Measurements from ENCODE around the gene ATXN10.

ATXN10 gene

GRCh38 chr22:45885941-45886395 is 214.3 kb downstream of the ATXN10 start:
- H3K4me1 ChIP-seq (ENCODE audit: control insufficient read depth, insufficient read depth, low read length), result peaks cover 6% of the 10 kb centered on the region; the same call in 1 of the 2 replicates
- H3K9me3 ChIP-seq (ENCODE audit: control insufficient read depth, insufficient read depth, low read length), result no peaks in the 10 kb centered on the region
- no peaks in the 10 kb centered on the region; the same call in 1 of the 2 replicates for H3K27me3 ChIP-seq (ENCODE audit: control insufficient read depth, insufficient read depth, low read length)
- no peaks in the 10 kb centered on the region for H3K36me3 ChIP-seq (ENCODE audit: control insufficient read depth, insufficient read depth, low read length)
- H3K4me3 ChIP-seq (ENCODE audit: low read depth, low read length), result no peak overlapping the region
- no peak overlapping the region for H3K27ac ChIP-seq (ENCODE audit: low read depth, low read length)
- H3K9ac ChIP-seq (ENCODE audit: low read depth, low read length), result no peak overlapping the region

DNA sequence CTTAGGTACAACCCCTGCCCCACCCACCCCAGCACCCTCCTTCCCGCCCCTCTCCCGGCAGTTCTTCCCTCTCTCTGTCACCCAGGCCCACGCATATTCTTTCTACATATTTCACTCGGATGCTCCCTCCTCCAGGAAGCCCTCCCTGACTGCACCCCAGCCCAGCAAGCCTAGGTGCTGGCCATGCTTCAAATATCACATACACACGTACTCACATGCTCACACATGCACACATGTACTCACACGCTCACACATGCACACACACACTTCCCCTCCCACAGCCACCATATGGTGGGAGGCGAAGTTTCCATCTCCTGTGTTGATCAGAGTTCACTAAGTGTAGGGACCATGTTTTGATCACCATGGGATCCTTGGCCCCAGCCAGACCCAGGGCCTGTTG is 214.9 kb downstream of the ATXN10 start:
- Histone ChIP-seq H3K36me3 (ENCODE audit: control insufficient read depth, insufficient read depth, low read length) (no peaks in the 10 kb centered on the region), H3K9me3 (ENCODE audit: control insufficient read depth, insufficient read depth, low read length) (no peaks in the 10 kb centered on the region), H3K4me1 (ENCODE audit: control insufficient read depth, insufficient read depth, low read length) (no peaks in the 10 kb centered on the region; the same call in 1 of the 2 replicates), H3K27ac (ENCODE audit: low read depth, low read length) (no peak overlapping the region), H3K4me3 (ENCODE audit: low read depth, low read length) (no peak overlapping the region), H3K9ac (ENCODE audit: low read depth, low read length) (no peak overlapping the region), H3K27me3 (ENCODE audit: control insufficient read depth, insufficient read depth, low read length) (no peaks in the 10 kb centered on the region)

DNA sequence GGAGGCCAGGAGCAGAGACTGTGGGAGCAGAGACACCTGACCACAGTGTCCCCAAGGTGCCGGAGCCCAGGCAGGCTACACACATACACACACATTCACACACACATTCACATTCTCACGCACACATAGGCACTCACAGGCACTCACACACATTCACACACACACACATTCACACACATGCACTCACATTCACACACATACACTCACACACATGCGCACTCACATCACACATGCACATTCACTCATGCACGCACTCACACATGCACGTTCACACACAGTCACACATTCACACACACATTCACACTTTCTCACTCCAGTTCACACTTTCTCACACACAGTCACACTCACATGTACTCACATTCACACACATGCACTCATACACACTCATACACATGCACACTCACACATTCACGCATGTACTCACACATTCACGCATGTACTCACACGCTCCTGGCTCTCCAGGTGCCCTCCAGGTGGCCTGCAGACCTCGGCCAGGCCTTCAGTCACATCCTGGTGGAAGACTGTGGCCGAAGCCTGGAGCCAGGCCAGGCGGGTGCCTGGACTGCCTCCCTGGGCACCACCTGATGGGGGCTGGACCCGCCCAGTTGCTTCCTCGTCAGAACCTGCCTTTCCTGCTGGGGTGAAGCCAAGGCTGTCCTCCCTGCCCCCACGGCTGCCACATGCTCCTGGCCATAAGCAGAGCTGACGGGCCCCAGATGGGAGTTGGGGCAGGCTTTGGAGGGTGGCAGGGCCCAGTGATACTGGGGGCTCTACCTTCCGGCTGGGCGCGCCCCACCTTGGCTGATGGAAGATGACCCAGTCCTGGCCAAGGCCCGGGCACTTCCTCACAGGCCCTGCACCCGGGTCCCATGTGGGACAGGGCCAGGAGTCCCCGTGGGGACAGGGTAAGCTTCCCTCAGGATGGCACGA is 215.8 kb downstream of the ATXN10 start:
- no peak overlapping the region for H3K9ac ChIP-seq (ENCODE audit: low read depth, low read length)
- no peak overlapping the region for H3K27ac ChIP-seq (ENCODE audit: low read depth, low read length)
- no peaks in the 10 kb centered on the region for H3K27me3 ChIP-seq (ENCODE audit: control insufficient read depth, insufficient read depth, low read length)
- H3K4me3 ChIP-seq (ENCODE audit: low read depth, low read length), result no peak overlapping the region
- H3K4me1 ChIP-seq (ENCODE audit: control insufficient read depth, insufficient read depth, low read length), result no peaks in the 10 kb centered on the region
- no peaks in the 10 kb centered on the region for H3K9me3 ChIP-seq (ENCODE audit: control insufficient read depth, insufficient read depth, low read length)
- no peaks in the 10 kb centered on the region for H3K36me3 ChIP-seq (ENCODE audit: control insufficient read depth, insufficient read depth, low read length)

- no peaks in the 10 kb centered on the region for H3K36me3 ChIP-seq (ENCODE audit: control insufficient read depth, insufficient read depth, low read length)
- H3K27me3 ChIP-seq (ENCODE audit: control insufficient read depth, insufficient read depth, low read length), result no peaks in the 10 kb centered on the region
- no peaks in the 10 kb centered on the region for H3K9me3 ChIP-seq (ENCODE audit: control insufficient read depth, insufficient read depth, low read length)
- H3K4me3 ChIP-seq (ENCODE audit: low read depth, low read length), result no peak overlapping the region
- no peaks in the 10 kb centered on the region for H3K4me1 ChIP-seq (ENCODE audit: control insufficient read depth, insufficient read depth, low read length)
- H3K9ac ChIP-seq (ENCODE audit: low read depth, low read length), result no peak overlapping the region
- no peak overlapping the region for H3K27ac ChIP-seq (ENCODE audit: low read depth, low read length)
Observed at GRCh38 chr22:45888221-45889092, 216.8 kb downstream of the ATXN10 start.

- no peak overlapping the region for H3K4me3 ChIP-seq (ENCODE audit: low read depth, low read length)
- no peaks in the 10 kb centered on the region for H3K36me3 ChIP-seq (ENCODE audit: control insufficient read depth, insufficient read depth, low read length)
- no peaks in the 10 kb centered on the region for H3K9me3 ChIP-seq (ENCODE audit: control insufficient read depth, insufficient read depth, low read length)
- no peak overlapping the region for H3K27ac ChIP-seq (ENCODE audit: low read depth, low read length)
- H3K27me3 ChIP-seq (ENCODE audit: control insufficient read depth, insufficient read depth, low read length), result no peaks in the 10 kb centered on the region
- H3K4me1 ChIP-seq (ENCODE audit: control insufficient read depth, insufficient read depth, low read length), result no peaks in the 10 kb centered on the region
- H3K9ac ChIP-seq (ENCODE audit: low read depth, low read length), result no peak overlapping the region
Observed at GRCh38 chr22:45889093-45889538, 217.5 kb downstream of the ATXN10 start.

DNA sequence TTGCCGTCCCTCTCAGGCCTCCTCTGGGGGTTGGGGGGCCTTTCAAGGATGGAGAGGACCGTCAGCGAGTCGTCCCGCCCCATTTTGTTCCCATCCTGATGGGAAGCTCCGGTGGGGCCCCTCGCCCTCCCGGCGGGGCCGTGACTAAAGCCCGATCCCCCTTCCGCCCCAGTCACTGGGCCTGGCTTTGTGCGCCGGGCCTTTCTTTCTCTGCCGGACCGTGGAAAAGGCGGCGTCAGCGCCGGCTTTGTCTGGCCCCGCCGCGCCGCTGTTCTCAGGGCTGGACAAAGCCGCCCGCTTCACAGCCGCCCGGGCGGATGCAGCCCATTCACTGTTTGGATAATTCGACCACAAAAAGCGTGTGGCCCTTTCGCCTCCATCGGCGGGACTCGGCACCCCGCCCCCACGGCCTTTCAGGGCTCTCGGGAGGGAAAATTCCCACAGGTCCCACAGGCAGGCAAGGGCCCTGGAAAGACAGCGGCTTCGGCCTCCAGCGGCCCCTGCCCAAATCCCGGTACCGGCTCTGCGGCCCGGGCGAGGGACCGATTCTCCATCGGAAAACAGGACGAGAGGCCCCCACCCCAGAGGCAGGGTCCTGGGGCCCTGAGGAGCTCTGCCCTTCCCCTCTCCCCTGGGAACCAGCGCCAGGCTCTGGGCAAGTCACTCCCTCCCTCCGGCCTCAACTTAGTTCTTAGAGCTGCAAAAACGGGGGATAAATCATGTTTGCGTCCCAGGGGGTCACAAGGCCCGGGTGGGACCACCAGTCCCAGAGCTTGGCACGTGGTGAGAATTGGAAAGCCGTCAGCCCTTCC is 218.1 kb downstream of the ATXN10 start:
- H3K27ac ChIP-seq (ENCODE audit: low read depth, low read length), result no peak overlapping the region
- no peak overlapping the region for H3K4me3 ChIP-seq (ENCODE audit: low read depth, low read length)

GRCh38 chr22:45890351-45890635 is 218.7 kb downstream of the ATXN10 start:
- Histone ChIP-seq H3K9ac (ENCODE audit: low read depth, low read length) (no peak overlapping the region), H3K4me3 (ENCODE audit: low read depth, low read length) (no peak overlapping the region)

More for the DNA sequence above, 218.1 kb downstream of the ATXN10 start:
- H3K27me3 ChIP-seq (ENCODE audit: control insufficient read depth, insufficient read depth, low read length), result no peaks in the 10 kb centered on the region
- H3K9ac ChIP-seq (ENCODE audit: low read depth, low read length), result no peak overlapping the region
- no peaks in the 10 kb centered on the region for H3K36me3 ChIP-seq (ENCODE audit: control insufficient read depth, insufficient read depth, low read length)
- H3K4me1 ChIP-seq (ENCODE audit: control insufficient read depth, insufficient read depth, low read length), result no peaks in the 10 kb centered on the region
- H3K9me3 ChIP-seq (ENCODE audit: control insufficient read depth, insufficient read depth, low read length), result no peaks in the 10 kb centered on the region

DNA sequence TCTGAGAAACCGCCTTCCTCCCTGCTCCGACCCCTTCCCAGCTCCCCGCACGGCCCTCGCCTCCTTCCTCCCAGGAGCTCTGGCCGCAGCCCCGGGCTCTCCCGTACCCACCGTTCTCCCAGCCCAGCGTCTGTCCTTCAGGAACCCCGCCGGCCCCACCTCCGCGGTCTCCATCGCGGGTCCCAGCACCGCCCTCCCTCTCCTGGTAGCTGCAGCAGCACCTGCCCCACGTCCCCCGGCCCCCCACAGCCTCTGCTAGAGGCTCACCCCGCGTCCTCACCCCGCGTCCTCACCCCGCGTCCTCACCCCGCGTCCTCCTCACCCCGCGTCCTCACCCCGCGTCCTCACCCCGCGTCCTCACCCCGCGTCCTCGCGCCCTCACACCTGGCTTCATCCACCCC is 219.4 kb downstream of the ATXN10 start:
- Histone ChIP-seq H3K9me3 (ENCODE audit: control insufficient read depth, insufficient read depth, low read length) (no peaks in the 10 kb centered on the region), H3K36me3 (ENCODE audit: control insufficient read depth, insufficient read depth, low read length) (no peaks in the 10 kb centered on the region), H3K27ac (ENCODE audit: low read depth, low read length) (no peak overlapping the region), H3K4me3 (ENCODE audit: low read depth, low read length) (no peak overlapping the region), H3K27me3 (ENCODE audit: control insufficient read depth, insufficient read depth, low read length) (no peaks in the 10 kb centered on the region), H3K4me1 (ENCODE audit: control insufficient read depth, insufficient read depth, low read length) (peaks cover 2% of the 10 kb centered on the region; the same call in 1 of the 2 replicates), H3K9ac (ENCODE audit: low read depth, low read length) (no peak overlapping the region)

More at GRCh38 chr22:45890351-45890635, 218.7 kb downstream of the ATXN10 start:
- H3K27me3 ChIP-seq (ENCODE audit: control insufficient read depth, insufficient read depth, low read length), result no peaks in the 10 kb centered on the region
- no peaks in the 10 kb centered on the region for H3K9me3 ChIP-seq (ENCODE audit: control insufficient read depth, insufficient read depth, low read length)
- no peaks in the 10 kb centered on the region for H3K36me3 ChIP-seq (ENCODE audit: control insufficient read depth, insufficient read depth, low read length)
- no peaks in the 10 kb centered on the region for H3K4me1 ChIP-seq (ENCODE audit: control insufficient read depth, insufficient read depth, low read length)
- H3K27ac ChIP-seq (ENCODE audit: low read depth, low read length), result no peak overlapping the region

- no peaks in the 10 kb centered on the region for H3K27me3 ChIP-seq (ENCODE audit: control insufficient read depth, insufficient read depth, low read length)
Observed at GRCh38 chr22:45891471-45891995, 219.9 kb downstream of the ATXN10 start.

DNA sequence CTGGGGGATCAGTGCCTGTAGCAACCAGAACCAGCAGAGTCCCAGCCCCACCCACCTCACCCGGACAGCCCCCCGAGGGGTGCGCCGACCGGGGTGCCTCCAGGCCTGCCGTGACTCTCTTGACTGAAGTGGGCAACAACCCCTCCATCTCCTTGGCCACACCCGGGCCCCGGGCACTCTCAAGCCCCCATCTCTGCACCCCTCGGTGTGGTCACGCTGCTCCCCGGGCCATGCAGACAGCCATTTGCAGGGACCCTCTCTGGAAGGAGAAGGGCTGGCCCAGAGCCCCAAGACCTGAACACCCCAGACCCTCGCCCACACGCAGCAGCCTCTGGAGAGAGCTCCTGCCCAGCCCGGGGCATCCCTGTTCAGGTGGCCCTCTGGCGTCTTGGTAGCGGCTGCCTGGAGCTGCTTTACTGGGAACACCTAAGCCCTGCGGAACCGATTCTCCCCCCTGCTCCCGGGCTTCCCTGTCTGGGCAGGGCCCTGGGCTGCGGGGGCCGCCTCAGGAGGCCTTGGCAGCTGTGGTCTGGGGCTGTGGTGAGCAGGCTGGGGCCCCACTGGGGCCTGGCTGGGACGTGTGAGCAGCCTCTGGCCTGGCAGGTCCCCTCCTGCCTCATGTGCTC is 220.5 kb downstream of the ATXN10 start:
- Histone ChIP-seq H3K9me3 (ENCODE audit: control insufficient read depth, insufficient read depth, low read length) (no peaks in the 10 kb centered on the region), H3K4me1 (ENCODE audit: control insufficient read depth, insufficient read depth, low read length) (peaks cover 6% of the 10 kb centered on the region; the same call in 1 of the 2 replicates), H3K27ac (ENCODE audit: low read depth, low read length) (no peak overlapping the region), H3K9ac (ENCODE audit: low read depth, low read length) (no peak overlapping the region), H3K4me3 (ENCODE audit: low read depth, low read length) (no peak overlapping the region), H3K27me3 (ENCODE audit: control insufficient read depth, insufficient read depth, low read length) (no peaks in the 10 kb centered on the region), H3K36me3 (ENCODE audit: control insufficient read depth, insufficient read depth, low read length) (no peaks in the 10 kb centered on the region)

More at GRCh38 chr22:45891471-45891995, 219.9 kb downstream of the ATXN10 start:
- H3K9ac ChIP-seq (ENCODE audit: low read depth, low read length), result no peak overlapping the region
- no peaks in the 10 kb centered on the region for H3K9me3 ChIP-seq (ENCODE audit: control insufficient read depth, insufficient read depth, low read length)
- H3K36me3 ChIP-seq (ENCODE audit: control insufficient read depth, insufficient read depth, low read length), result no peaks in the 10 kb centered on the region
- H3K4me3 ChIP-seq (ENCODE audit: low read depth, low read length), result no peak overlapping the region
- H3K27ac ChIP-seq (ENCODE audit: low read depth, low read length), result no peak overlapping the region
- peaks cover 6% of the 10 kb centered on the region; the same call in 1 of the 2 replicates for H3K4me1 ChIP-seq (ENCODE audit: control insufficient read depth, insufficient read depth, low read length)
